Stimulated activated naive CD8-positive, alpha-beta T cell treated with anti-CD3 and anti-CD28 coated beads, Interleukin-15, Interleukin-2, amounts not matched to agents 100 ng/mL and 50 ng/mL, for 24 hours (primary cell): Measurements from ENCODE around the gene DAPP1.

Experiments used
- H3K27ac Mint-ChIP-seq: one replicate; pipeline ENCODE4 v1.8.0; 2021; ENCODE audit warnings: mild to moderate bottlenecking, mixed read lengths
- H3K27me3 Mint-ChIP-seq: one replicate; pipeline ENCODE4 v1.8.0; 2021; ENCODE audit warnings: mixed read lengths
- H3K36me3 Mint-ChIP-seq: one replicate; pipeline ENCODE4 v1.8.0; 2021; ENCODE audit warnings: low read depth, mixed read lengths
- H3K4me1 Mint-ChIP-seq: one replicate; pipeline ENCODE4 v1.8.0; 2021; ENCODE audit warnings: low read depth, mixed read lengths
- H3K4me3 Mint-ChIP-seq: one replicate; pipeline ENCODE4 v1.8.0; 2021; ENCODE audit warnings: mild to moderate bottlenecking, mixed read lengths
- H3K9me3 Mint-ChIP-seq: one replicate; pipeline ENCODE4 v1.8.0; 2021; ENCODE audit warnings: mixed read lengths

The DAPP1 gene

GRCh38 chr4:99856166-99856565 lies 39.5 kb downstream of the DAPP1 start:
- Mint-ChIP-seq H3K27ac (peak overlapping the region; percentile 96), H3K36me3 (peaks cover 51% of the 10 kb centered on the region), H3K4me3 (peak overlapping the region; percentile 71), H3K9me3 (no peaks in the 10 kb centered on the region), H3K4me1 (peaks cover 89% of the 10 kb centered on the region), H3K27me3 (no peaks in the 10 kb centered on the region)

DNA sequence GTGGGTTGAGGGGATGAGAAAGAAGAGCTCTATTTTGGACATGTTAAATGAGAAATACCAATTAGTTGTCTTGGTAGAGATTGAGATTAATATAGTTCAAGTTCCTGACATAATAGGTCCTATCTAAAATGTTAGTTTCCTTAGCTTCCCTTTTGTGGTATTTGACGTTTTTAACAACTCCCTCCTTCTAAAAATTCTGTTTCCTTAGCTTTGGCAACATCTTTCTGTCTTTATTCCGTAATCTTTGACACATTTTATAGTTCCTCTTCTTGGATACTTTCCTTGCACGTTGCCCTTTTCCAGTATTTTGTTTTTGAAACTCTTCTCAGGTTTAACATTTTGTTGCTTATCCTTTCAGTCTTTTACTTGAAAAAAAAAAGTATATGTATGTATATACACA lies 40.7 kb downstream of the DAPP1 start:
- peaks cover 59% of the 10 kb centered on the region for H3K36me3 Mint-ChIP-seq
- H3K4me1 Mint-ChIP-seq, result peaks cover 90% of the 10 kb centered on the region
- H3K9me3 Mint-ChIP-seq, result no peaks in the 10 kb centered on the region
- H3K27me3 Mint-ChIP-seq, result no peaks in the 10 kb centered on the region
- peak overlapping the region; percentile 96 for H3K27ac Mint-ChIP-seq
- peak overlapping the region; percentile 71 for H3K4me3 Mint-ChIP-seq

DNA sequence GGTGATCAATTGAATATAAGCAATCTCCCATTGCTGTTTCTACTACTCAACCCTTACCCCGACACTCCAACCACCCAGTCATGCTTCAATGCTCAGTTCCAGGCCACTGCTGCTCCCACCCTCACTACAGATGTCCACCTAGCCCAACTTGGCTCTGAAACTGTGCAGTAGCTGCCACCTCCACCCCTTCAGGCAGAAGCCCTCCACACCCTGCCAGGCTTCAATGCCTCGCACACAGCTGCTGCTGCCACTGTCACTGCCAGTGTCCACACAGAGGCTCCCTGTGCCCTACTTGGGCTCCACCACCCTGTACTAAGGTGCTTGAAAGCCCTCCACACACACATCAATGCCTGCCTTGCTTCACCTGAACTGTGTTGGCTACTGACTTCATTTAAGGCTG lies 43.0 kb downstream of the DAPP1 start:
- no peak overlapping the region for H3K4me3 Mint-ChIP-seq

GRCh38 chr4:99860521-99860920 lies 43.9 kb downstream of the DAPP1 start:
- Mint-ChIP-seq H3K27me3 (no peaks in the 10 kb centered on the region), H3K9me3 (no peaks in the 10 kb centered on the region), H3K4me3 (no peak overlapping the region), H3K27ac (peak overlapping the region; percentile 26), H3K4me1 (peaks cover 61% of the 10 kb centered on the region), H3K36me3 (peaks cover 58% of the 10 kb centered on the region)

More for the DNA sequence above, 43.0 kb downstream of the DAPP1 start:
- Mint-ChIP-seq H3K36me3 (peaks cover 59% of the 10 kb centered on the region), H3K9me3 (no peaks in the 10 kb centered on the region), H3K27me3 (no peaks in the 10 kb centered on the region), H3K27ac (peak overlapping the region; percentile 2), H3K4me1 (peaks cover 70% of the 10 kb centered on the region)

GRCh38 chr4:99861120-99861905 lies 44.7 kb downstream of the DAPP1 start:
- H3K27me3 Mint-ChIP-seq, result no peaks in the 10 kb centered on the region
- H3K4me1 Mint-ChIP-seq, result peaks cover 53% of the 10 kb centered on the region
- peak overlapping the region; percentile 20 for H3K4me3 Mint-ChIP-seq
- no peaks in the 10 kb centered on the region for H3K9me3 Mint-ChIP-seq
- H3K36me3 Mint-ChIP-seq, result peaks cover 57% of the 10 kb centered on the region
- peak overlapping the region; percentile 78 for H3K27ac Mint-ChIP-seq

DNA sequence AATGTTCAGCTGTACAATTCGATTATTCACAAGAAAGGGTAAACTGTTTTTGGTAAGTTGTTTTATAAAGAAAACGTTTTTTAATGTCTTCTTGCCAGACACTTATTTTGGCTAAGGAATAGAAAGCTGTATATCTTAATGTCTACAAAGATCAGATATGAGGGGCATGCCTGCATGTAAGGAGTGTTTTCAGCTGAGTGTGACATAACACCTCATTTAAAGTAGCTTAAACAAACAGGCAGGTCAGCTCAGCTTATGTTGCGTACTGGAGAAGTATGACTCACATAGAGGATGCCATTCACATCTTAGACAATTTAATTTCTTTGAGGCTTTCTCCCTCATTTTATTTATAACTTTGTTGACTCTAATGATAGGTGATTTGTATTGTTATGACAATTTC lies 47.2 kb downstream of the DAPP1 start:
- Mint-ChIP-seq H3K27me3 (no peaks in the 10 kb centered on the region), H3K4me3 (no peak overlapping the region), H3K36me3 (peaks cover 55% of the 10 kb centered on the region), H3K4me1 (peaks cover 44% of the 10 kb centered on the region), H3K27ac (no peak overlapping the region), H3K9me3 (no peaks in the 10 kb centered on the region)

DNA sequence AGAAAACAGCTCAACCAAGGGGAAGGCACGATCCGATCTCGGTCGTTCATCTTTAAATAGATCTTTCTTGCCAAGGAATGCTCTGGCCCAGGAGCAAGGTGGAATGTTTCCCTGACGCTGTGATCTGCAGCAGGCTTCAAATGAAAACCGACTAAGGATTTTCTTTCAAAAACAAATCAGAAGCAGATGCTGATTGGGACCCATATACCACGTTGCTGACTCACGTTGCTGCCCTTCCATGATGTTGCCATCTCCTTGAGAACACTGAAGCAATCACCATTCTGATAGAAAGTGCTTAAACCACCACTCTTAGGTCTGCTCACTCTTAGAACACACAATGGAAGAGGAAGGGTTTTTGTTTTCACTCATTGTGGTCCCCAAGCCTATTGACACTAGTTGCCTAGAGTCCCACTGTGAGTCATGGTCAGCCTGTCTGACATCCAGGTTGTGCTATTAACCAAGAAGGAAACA lies 51.5 kb downstream of the DAPP1 start:
- Mint-ChIP-seq H3K36me3 (peaks cover 45% of the 10 kb centered on the region), H3K27ac (peak overlapping the region; percentile 72), H3K27me3 (no peaks in the 10 kb centered on the region), H3K4me1 (peaks cover 12% of the 10 kb centered on the region), H3K4me3 (no peak overlapping the region), H3K9me3 (no peaks in the 10 kb centered on the region)

DNA sequence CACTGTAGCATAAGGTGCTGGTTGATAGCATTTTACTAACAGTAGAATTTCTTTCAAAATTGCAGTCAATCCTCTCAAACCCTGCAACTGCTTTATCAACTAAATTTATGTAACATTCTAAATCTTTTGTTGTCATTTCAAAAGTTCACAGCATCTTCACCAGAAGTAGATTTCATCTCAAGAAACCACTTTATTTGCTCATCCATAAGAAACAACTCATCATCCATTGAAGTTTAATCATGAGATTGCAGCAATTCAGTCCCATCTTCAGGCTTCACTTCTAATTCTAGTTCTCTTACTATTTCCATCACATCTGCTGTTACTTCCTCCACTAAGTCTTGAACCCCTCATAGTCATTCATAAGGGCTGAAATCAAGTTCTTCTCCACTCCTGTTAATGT lies 55.9 kb downstream of the DAPP1 start:
- H3K4me1 Mint-ChIP-seq, result peaks cover 12% of the 10 kb centered on the region
- H3K4me3 Mint-ChIP-seq, result no peak overlapping the region
- no peaks in the 10 kb centered on the region for H3K9me3 Mint-ChIP-seq
- H3K27me3 Mint-ChIP-seq, result no peaks in the 10 kb centered on the region
- peaks cover 26% of the 10 kb centered on the region for H3K36me3 Mint-ChIP-seq
- peak overlapping the region; percentile 23 for H3K27ac Mint-ChIP-seq

DNA sequence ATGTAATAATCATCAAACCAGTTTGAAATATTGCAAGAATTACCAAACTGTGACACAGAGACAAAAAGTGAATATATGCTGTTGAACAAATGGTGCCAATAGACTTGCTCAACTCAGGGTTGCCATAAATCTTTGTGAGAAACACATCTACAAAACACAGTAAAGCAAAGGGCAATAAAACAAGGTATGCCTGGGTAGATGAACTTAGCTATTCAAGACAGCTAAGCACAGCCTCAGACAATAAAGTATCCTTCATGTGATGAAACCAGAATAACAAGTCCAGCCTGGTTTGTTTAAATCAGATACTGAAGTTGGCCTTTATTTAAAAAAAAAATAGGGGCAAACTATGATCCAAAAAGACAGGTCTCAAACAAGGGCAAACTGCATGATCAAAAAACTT lies 58.4 kb downstream of the DAPP1 start:
- H3K9me3 Mint-ChIP-seq, result no peaks in the 10 kb centered on the region
- peaks cover 23% of the 10 kb centered on the region for H3K36me3 Mint-ChIP-seq
- no peaks in the 10 kb centered on the region for H3K27me3 Mint-ChIP-seq
- no peak overlapping the region for H3K27ac Mint-ChIP-seq
- H3K4me3 Mint-ChIP-seq, result no peak overlapping the region
- H3K4me1 Mint-ChIP-seq, result no peaks in the 10 kb centered on the region

DNA sequence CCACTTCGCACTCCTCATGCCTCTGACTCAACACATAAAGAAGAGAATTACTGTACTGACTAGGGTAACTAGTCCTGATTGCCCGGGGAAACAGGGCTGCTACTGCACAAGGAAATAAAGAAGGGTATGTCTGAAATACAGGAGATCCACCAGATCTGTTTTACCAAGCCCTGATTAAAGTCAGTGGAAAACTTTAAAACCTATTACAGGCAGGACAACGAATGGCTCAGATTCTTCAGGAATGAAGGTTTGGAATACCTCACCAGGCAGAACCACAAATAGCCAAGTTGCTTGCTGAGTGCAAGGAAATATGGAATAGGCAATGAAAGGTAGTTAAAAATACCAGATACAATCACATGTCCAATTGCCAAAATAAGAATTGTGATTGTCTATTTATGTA lies 60.3 kb downstream of the DAPP1 start:
- H3K27me3 Mint-ChIP-seq, result no peaks in the 10 kb centered on the region
- H3K4me3 Mint-ChIP-seq, result no peak overlapping the region
- H3K4me1 Mint-ChIP-seq, result no peaks in the 10 kb centered on the region
- H3K9me3 Mint-ChIP-seq, result no peaks in the 10 kb centered on the region
- peaks cover 31% of the 10 kb centered on the region for H3K36me3 Mint-ChIP-seq
- no peak overlapping the region for H3K27ac Mint-ChIP-seq

GRCh38 chr4:99878604-99879003 lies 62.0 kb downstream of the DAPP1 start:
- Mint-ChIP-seq H3K4me3 (no peak overlapping the region), H3K4me1 (no peaks in the 10 kb centered on the region), H3K27ac (no peak overlapping the region), H3K9me3 (no peaks in the 10 kb centered on the region), H3K36me3 (peaks cover 33% of the 10 kb centered on the region), H3K27me3 (no peaks in the 10 kb centered on the region)

DNA sequence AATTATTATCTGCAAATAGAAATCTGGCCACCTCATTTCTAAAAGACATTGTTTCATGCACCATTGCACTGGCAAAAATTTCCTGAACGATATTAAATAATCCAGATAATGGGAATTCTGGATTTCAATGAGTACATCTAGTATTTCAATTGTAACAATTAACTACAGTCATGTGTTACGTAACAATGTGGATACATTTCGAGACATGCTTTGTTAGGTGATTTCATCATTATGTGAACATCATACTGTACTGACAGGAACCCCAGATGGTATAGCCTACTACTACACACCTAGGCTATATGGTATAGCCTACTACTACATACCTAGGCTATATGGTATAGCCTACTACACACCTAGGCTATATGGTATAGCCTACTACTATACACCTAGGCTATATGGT lies 62.8 kb downstream of the DAPP1 start:
- Mint-ChIP-seq H3K9me3 (no peaks in the 10 kb centered on the region), H3K27ac (no peak overlapping the region), H3K36me3 (peaks cover 38% of the 10 kb centered on the region), H3K27me3 (no peaks in the 10 kb centered on the region), H3K4me3 (no peak overlapping the region), H3K4me1 (no peaks in the 10 kb centered on the region)

GRCh38 chr4:99885063-99885664 lies 68.5 kb downstream of the DAPP1 start:
- Mint-ChIP-seq H3K27me3 (no peaks in the 10 kb centered on the region), H3K4me3 (no peak overlapping the region), H3K9me3 (no peaks in the 10 kb centered on the region), H3K36me3 (peaks cover 33% of the 10 kb centered on the region), H3K4me1 (peaks cover 5% of the 10 kb centered on the region), H3K27ac (no peak overlapping the region)

DNA sequence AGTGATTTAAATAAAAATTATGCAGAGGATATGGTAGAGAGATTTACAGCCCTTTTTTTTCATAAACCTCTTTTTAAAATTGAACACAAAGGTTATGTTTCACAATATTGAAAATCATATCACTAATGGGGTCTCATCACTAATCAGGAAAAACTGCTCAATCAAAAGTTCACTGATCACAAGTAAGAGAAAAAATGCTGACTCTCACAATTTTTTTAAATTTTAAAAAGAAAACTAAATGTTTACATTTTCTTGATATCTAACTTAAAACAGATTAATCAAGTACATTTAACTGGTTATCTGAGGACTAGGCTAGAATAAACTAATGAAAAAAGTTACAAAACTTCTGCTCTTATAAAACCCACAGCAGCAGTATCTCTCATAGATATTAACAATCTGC lies 69.1 kb downstream of the DAPP1 start:
- no peaks in the 10 kb centered on the region for H3K9me3 Mint-ChIP-seq
- no peak overlapping the region for H3K4me3 Mint-ChIP-seq
- H3K36me3 Mint-ChIP-seq, result peaks cover 27% of the 10 kb centered on the region
- no peak overlapping the region for H3K27ac Mint-ChIP-seq
- peaks cover 8% of the 10 kb centered on the region for H3K4me1 Mint-ChIP-seq
- no peaks in the 10 kb centered on the region for H3K27me3 Mint-ChIP-seq

DNA sequence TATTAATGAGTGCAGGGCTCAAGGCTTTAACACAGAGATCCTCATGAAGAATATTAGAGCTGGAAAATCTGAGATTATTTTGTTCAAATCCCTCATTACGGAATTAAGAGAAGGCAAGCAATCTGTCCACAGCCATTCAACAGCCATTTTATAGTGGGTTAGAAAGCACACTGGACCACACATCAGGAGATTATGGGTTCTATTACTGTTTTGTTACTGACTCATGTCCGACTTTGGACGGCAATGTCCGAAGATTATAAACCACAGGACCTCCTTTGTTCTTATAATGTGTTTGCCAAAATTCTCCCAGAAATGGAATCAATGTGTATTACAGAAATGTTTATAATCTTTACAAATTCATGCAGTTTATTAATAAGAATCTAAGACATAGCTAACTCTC lies 69.5 kb downstream of the DAPP1 start:
- peaks cover 29% of the 10 kb centered on the region for H3K36me3 Mint-ChIP-seq
- H3K4me3 Mint-ChIP-seq, result no peak overlapping the region
- H3K27ac Mint-ChIP-seq, result no peak overlapping the region
- peaks cover 12% of the 10 kb centered on the region for H3K4me1 Mint-ChIP-seq
- H3K9me3 Mint-ChIP-seq, result no peaks in the 10 kb centered on the region
- no peaks in the 10 kb centered on the region for H3K27me3 Mint-ChIP-seq
